Ascending aorta (tissue), 2 donors: ENCODE results near the gene FRMD4A. TPM values are rescaled to one million over a fixed set of nuclear protein-coding genes. Genes with fewer than 3 reads are reported as not detected.

ENCODE experiments used
- DNase-seq, 2 donors: peaks; one replicate each; pipeline ENCODE4 v3.0.0-alpha.2; 2019; ENCODE audit warnings: low spot score in 2 of 2
- H3K27ac ChIP-seq, 2 donors: fragments of 200-600 bp; sonication (generic); one replicate each; pipeline ENCODE4 v1.5.1; 2016 to 2017; ENCODE audit warnings: mild to moderate bottlenecking in 1 of 2
- H3K27me3 ChIP-seq: fragments of 200-600 bp; sonication (generic); one replicate; pipeline ENCODE4 v1.5.1; 2017
- H3K36me3 ChIP-seq, 2 donors: fragments of 200-600 bp; sonication (generic); one replicate each; pipeline ENCODE4 v1.5.1; 2016
- H3K4me1 ChIP-seq, 2 donors: fragments of 200-600 bp; sonication (generic); one replicate each; pipeline ENCODE4 v1.5.1; 2016 to 2017; ENCODE audit warnings: mild to moderate bottlenecking in 1 of 2
- H3K4me3 ChIP-seq, 2 donors: fragments of 200-600 bp; sonication (generic); one replicate each; pipeline ENCODE4 v1.5.1; 2016 to 2017; ENCODE audit warnings: mild to moderate bottlenecking in 1 of 2
- H3K9me3 ChIP-seq, 2 donors: fragments of 200-600 bp; sonication (generic); one replicate each; pipeline ENCODE4 v1.5.1; 2016
- CTCF ChIP-seq, 3 experiments: fragments of 200-600 bp in 2 of 3; fragments of 450-650 bp in 1 of 3; sonication (generic) in 2 of 3; IDR thresholded peaks; one replicate each; pipeline ENCODE4 v1.5.1; 2016 to 2019; ENCODE audit warnings: antibody characterized with exemption in 3 of 3, mild to moderate bottlenecking in 1 of 3, moderate library complexity in 1 of 3
- intact Hi-C: fragments of 100-400 bp; cut with DNase I; formaldehyde crosslinking; loops from one replicate; pipeline ENCODE4 v1.15.1; 2023
- total RNA-seq: library from RNA; depleted of rRNA; stranded (reverse); fragments of >200 nt; gene quantifications from one replicate; pipeline ENCODE4 v1.1.0, GENCODE V29; 2016

FRMD4A gene
- total RNA-seq, 1 donor from 2014 or later = 108 TPM

GRCh38 chr10:13642293-13642692 lies 688.4 kb downstream of the FRMD4A start:
- no peaks in the 10 kb centered on the region for H3K27me3 ChIP-seq

GRCh38 chr10:13637894-13638293 lies 692.8 kb downstream of the FRMD4A start:
- intact Hi-C loops = no loop called here
- H3K27me3 ChIP-seq = no peaks in the 10 kb centered on the region
- H3K4me1 ChIP-seq = peaks cover 0 to 9% of the 10 kb centered on the region in 2 donors
- peaks cover 4 to 14% of the 10 kb centered on the region in 2 donors for H3K9me3 ChIP-seq
- peaks cover 3 to 37% of the 10 kb centered on the region in 2 donors for H3K36me3 ChIP-seq
- no peak overlapping the region for H3K4me3 ChIP-seq
- no peak for DNase-seq
- TF ChIP-seq CTCF (IDR thresholded peaks at IDR 0.05) = no peak
- H3K27ac ChIP-seq = no peak overlapping the region

More at GRCh38 chr10:13642293-13642692, 688.4 kb downstream of the FRMD4A start:
- no peak overlapping the region for H3K27ac ChIP-seq
- H3K4me3 ChIP-seq = no peak overlapping the region
- no peak for TF ChIP-seq CTCF (IDR thresholded peaks at IDR 0.05)
- H3K9me3 ChIP-seq = peaks cover 4 to 17% of the 10 kb centered on the region in 2 donors
- peaks cover 32 to 71% of the 10 kb centered on the region in 2 donors for H3K36me3 ChIP-seq
- no peaks in the 10 kb centered on the region for H3K4me1 ChIP-seq
- intact Hi-C loops = no loop called here
- DNase-seq = no peak

- Histone ChIP-seq H3K36me3 (peaks cover 0 to 32% of the 10 kb centered on the region in 2 donors), H3K27ac (no peak overlapping the region), H3K9me3 (peaks cover 0 to 9% of the 10 kb centered on the region in 2 donors), H3K4me1 (peaks cover 0 to 9% of the 10 kb centered on the region in 2 donors), H3K4me3 (no peak overlapping the region), H3K27me3 (no peaks in the 10 kb centered on the region)
- TF ChIP-seq CTCF (IDR thresholded peaks at IDR 0.05) = no peak
- intact Hi-C loops = no loop called here
- no peak for DNase-seq
Observed at GRCh38 chr10:13637303-13637856, 693.3 kb downstream of the FRMD4A start.

GRCh38 chr10:13636776-13637175 lies 693.9 kb downstream of the FRMD4A start:
- Histone ChIP-seq H3K27me3 (no peaks in the 10 kb centered on the region), H3K9me3 (peaks cover 0 to 3% of the 10 kb centered on the region in 2 donors), H3K36me3 (peaks cover 0 to 26% of the 10 kb centered on the region in 2 donors), H3K4me1 (peaks cover 0 to 9% of the 10 kb centered on the region in 2 donors), H3K27ac (no peak overlapping the region), H3K4me3 (no peak overlapping the region)
- intact Hi-C loops = no loop called here
- no peak for DNase-seq
- no peak for TF ChIP-seq CTCF (IDR thresholded peaks at IDR 0.05)

GRCh38 chr10:13634207-13634606 lies 696.5 kb downstream of the FRMD4A start:
- peak overlapping the region; percentile 47 to 77 for H3K27ac ChIP-seq
- H3K4me1 ChIP-seq = peaks cover 0 to 9% of the 10 kb centered on the region in 2 donors
- peak overlapping the region in 1 of 2 donors; percentile 9 for H3K4me3 ChIP-seq
- no peaks in the 10 kb centered on the region for H3K9me3 ChIP-seq
- H3K36me3 ChIP-seq = peaks cover 8 to 27% of the 10 kb centered on the region in 2 donors
- TF ChIP-seq CTCF (IDR thresholded peaks at IDR 0.05) = no peak
- no peak for DNase-seq
- intact Hi-C loops = no loop called here
- H3K27me3 ChIP-seq = no peaks in the 10 kb centered on the region
